Liver (tissue), 9 donors: Measurements from ENCODE around the gene C2orf92. TPM values are rescaled to one million over a fixed set of nuclear protein-coding genes. Genes with fewer than 3 reads are reported as not detected.

ENCODE experiments used
- DNase-seq: peaks from one replicate; pipeline ENCODE4 v3.0.0-alpha.2; 2017; ENCODE audit warnings: low spot score
- H3K27ac ChIP-seq, 2 donors: one replicate each; pipeline ENCODE4 v1.7.0; 2013; ENCODE audit warnings: inconsistent platforms in 2 of 2, low read length in 2 of 2, control low read depth in 1 of 2, low read depth in 1 of 2, mild to moderate bottlenecking in 1 of 2
- H3K27me3 ChIP-seq, 4 donors: one replicate each; pipeline versions ENCODE4 v1.6.1 to v1.7.0; 2013; ENCODE audit warnings: low read length in 3 of 4, inconsistent platforms in 1 of 4, mild to moderate bottlenecking in 1 of 4, moderate library complexity in 1 of 4; ENCODE audit not compliant: control insufficient read depth in 4 of 4, insufficient read depth in 4 of 4
- H3K36me3 ChIP-seq, 4 donors: one replicate each; pipeline versions ENCODE4 v1.6.1 to v1.7.0; 2013; ENCODE audit warnings: low read length in 3 of 4, mild to moderate bottlenecking in 3 of 4, low read depth in 1 of 4, moderate library complexity in 1 of 4; ENCODE audit not compliant: control insufficient read depth in 4 of 4, insufficient read depth in 3 of 4
- H3K4me1 ChIP-seq, 4 donors: one replicate each; pipeline versions ENCODE4 v1.6.1 to v1.7.0; 2013; ENCODE audit warnings: low read length in 3 of 4, mild to moderate bottlenecking in 3 of 4, moderate library complexity in 1 of 4; ENCODE audit not compliant: control insufficient read depth in 4 of 4, insufficient read depth in 4 of 4
- H3K4me3 ChIP-seq, 3 donors: one replicate each; pipeline versions ENCODE4 v1.6.1 to v1.7.0; 2013; ENCODE audit warnings: low read length in 3 of 3, control low read depth in 1 of 3, low read depth in 1 of 3, mild to moderate bottlenecking in 1 of 3
- H3K9ac ChIP-seq, 2 donors: one replicate each; pipeline ENCODE4 v1.7.0; 2013; ENCODE audit warnings: low read length in 2 of 2, mild to moderate bottlenecking in 2 of 2, moderate library complexity in 2 of 2, control low read depth in 1 of 2, low read depth in 1 of 2
- H3K9me3 ChIP-seq, 4 donors: one replicate each; pipeline versions ENCODE4 v1.6.1 to v1.7.0; 2013; ENCODE audit warnings: low read length in 3 of 4; ENCODE audit not compliant: control insufficient read depth in 4 of 4
- EGR1 ChIP-seq, 2 donors: IDR thresholded peaks; 2 replicates each; pipeline ENCODE4 v1.6.1; 2016 to 2018; ENCODE audit warnings: antibody characterized with exemption in 2 of 2, low read depth in 2 of 2
- FOXA2 ChIP-seq: IDR thresholded peaks from 2 replicates; pipeline ENCODE4 v1.6.1; 2016; ENCODE audit warnings: antibody characterized with exemption
- GABPA ChIP-seq, 2 donors: IDR thresholded peaks in 1 of 2; conservative IDR thresholded peaks in 1 of 2; 2 replicates each; pipeline ENCODE4 v1.6.1; 2016; ENCODE audit warnings: antibody characterized with exemption in 2 of 2, mild to moderate bottlenecking in 1 of 2, moderate library complexity in 1 of 2
- HNF4A ChIP-seq, 2 donors: conservative IDR thresholded peaks; 2 replicates each; pipeline ENCODE4 v1.6.1; 2016; ENCODE audit warnings: antibody characterized with exemption in 2 of 2, mild to moderate bottlenecking in 2 of 2
- HNF4G ChIP-seq: IDR thresholded peaks from 2 replicates; pipeline ENCODE4 v1.6.1; 2016; ENCODE audit warnings: antibody characterized with exemption
- JUND ChIP-seq, 2 donors: IDR thresholded peaks; 2 replicates each; pipeline ENCODE4 v1.6.1; 2016; ENCODE audit warnings: antibody characterized with exemption in 2 of 2
- NR2F2 ChIP-seq: IDR thresholded peaks from 2 replicates; pipeline ENCODE4 v1.6.1; 2016; ENCODE audit warnings: antibody characterized with exemption
- RAD21 ChIP-seq, 2 donors: IDR thresholded peaks; 2 replicates each; pipeline ENCODE4 v1.6.1; 2016; ENCODE audit warnings: antibody characterized with exemption in 2 of 2, mild to moderate bottlenecking in 2 of 2
- RXRA ChIP-seq, 2 donors: IDR thresholded peaks; 2 replicates each; pipeline ENCODE4 v1.6.1; 2017 to 2018; ENCODE audit warnings: antibody characterized with exemption in 2 of 2, mild to moderate bottlenecking in 1 of 2
- SP1 ChIP-seq: IDR thresholded peaks from 2 replicates; pipeline ENCODE4 v1.6.1; 2018; ENCODE audit warnings: antibody characterized with exemption, mild to moderate bottlenecking
- TAF1 ChIP-seq: conservative IDR thresholded peaks from 2 replicates; pipeline ENCODE4 v1.6.1; 2016; ENCODE audit warnings: antibody characterized with exemption, mild to moderate bottlenecking
- YY1 ChIP-seq: IDR thresholded peaks from 2 replicates; pipeline ENCODE4 v1.6.1; 2016; ENCODE audit warnings: antibody characterized with exemption, mild to moderate bottlenecking
- WGBS: extraction: QIAGEN DNeasy Blood & Tissue Kit; methylation state at CpG from one replicate; pipeline ENCODE4 v1.1.7; 2013; 5-methylcytosine and 5-hydroxymethylcytosine counted together
- polyA plus RNA-seq, 2 donors: library from polyadenylated mRNA; stranded (reverse) in 1 of 2; unstranded in 1 of 2; fragments of 200-250 nt in 1 of 2; fragments of >200 nt in 1 of 2; fragmentation: Nextera tagmentation in 1 of 2; extraction: Ambion mirVana in 1 of 2; gene quantifications; one replicate each; pipeline versions ENCODE4 v1.2.1 to v1.2.3, GENCODE V29; 2013 to 2015
- total RNA-seq, 2 donors: library from RNA; depleted of rRNA; stranded (reverse); fragments of >200 nt; gene quantifications; one replicate each; pipeline ENCODE4 v1.2.3, GENCODE V29; 2014
- TF ChIP-seq, protein P1 (sequence below): IDR thresholded peaks from 2 replicates; pipeline ENCODE4 v1.6.1; 2016; ENCODE audit warnings: antibody characterized with exemption
- TF ChIP-seq, protein P2 (sequence below): IDR thresholded peaks from 2 replicates; pipeline ENCODE4 v1.6.1; 2016; ENCODE audit warnings: antibody characterized with exemption
- TF ChIP-seq, protein P3 (sequence below): IDR thresholded peaks from 2 replicates; pipeline ENCODE4 v1.6.1; 2016; ENCODE audit warnings: antibody characterized with exemption
- TF ChIP-seq, protein P4 (sequence below): fragments of 150-350 bp; IDR thresholded peaks from 2 replicates; pipeline ENCODE4 v1.5.1; 2017; ENCODE audit warnings: improper control_type of control experiment, low read depth, low read length; ENCODE audit not compliant: missing input control
- TF ChIP-seq, protein P5 (sequence below): IDR thresholded peaks from 2 replicates; pipeline ENCODE4 v1.6.1; 2016; ENCODE audit warnings: antibody characterized with exemption, mild to moderate bottlenecking
- donor health status: healthy.
- donor health status: healthy.
- donor health status: healthy.
- donor health status: healthy.
- donor health status: healthy.

C2orf92 gene
- total and polyA plus RNA-seq, 4 donors, result 0.96 to 8.0 (median 2.7) TPM

DNA sequence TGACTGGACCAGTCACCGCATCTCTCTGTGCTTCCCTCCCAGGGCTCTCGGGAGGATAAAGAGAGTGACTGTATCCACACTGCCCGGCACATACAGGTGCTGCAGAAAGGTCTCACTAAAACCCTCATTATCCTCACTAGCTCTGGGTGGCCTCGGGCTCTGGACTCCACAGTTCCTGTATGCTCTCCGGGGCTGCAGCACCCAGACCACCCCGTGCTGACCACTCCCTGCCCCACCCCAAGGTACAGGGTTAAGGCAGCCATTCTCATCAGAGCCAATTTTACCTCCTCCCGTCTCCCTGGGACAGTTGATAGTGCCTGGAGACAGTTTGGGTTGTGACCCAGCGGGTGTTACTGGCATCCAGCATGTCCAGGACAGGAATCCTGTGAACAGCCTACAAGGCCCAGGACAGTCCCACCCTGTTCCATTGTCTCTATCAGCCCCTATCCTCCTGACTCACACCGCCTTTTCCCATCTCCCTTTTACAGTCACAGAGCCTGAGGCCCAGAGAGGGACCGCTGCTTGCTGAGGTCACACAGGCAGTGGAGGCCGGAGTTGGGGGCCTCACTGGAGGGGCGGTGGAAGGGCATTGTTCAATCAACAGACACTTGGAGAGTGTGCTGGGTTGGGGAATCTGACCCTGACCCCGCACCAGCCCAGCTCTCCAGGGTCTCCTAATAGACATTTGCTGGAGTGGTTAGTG is 45.6 kb downstream of the C2orf92 start:
- H3K36me3 ChIP-seq, result no peaks in the 10 kb centered on the region
- H3K27ac ChIP-seq, result no peak overlapping the region
- H3K4me1 ChIP-seq, result no peaks in the 10 kb centered on the region
- DNase-seq, result no peak
- H3K4me3 ChIP-seq, result no peak overlapping the region
- TF ChIP-seq NR2F2 (no peak), YY1 (no peak), EGR1 (IDR thresholded peaks at IDR 0.05; ENCODE audit: low read depth in 2 of 2) (no peak), SP1 (no peak), HNF4A (conservative IDR thresholded peaks at IDR 0.05) (no peak), RAD21 (IDR thresholded peaks at IDR 0.05) (no peak), GABPA (IDR thresholded peaks at IDR 0.05 in 1 of 2, conservative IDR thresholded peaks at IDR 0.05 in 1 of 2) (no peak), JUND (IDR thresholded peaks at IDR 0.05) (no peak), TAF1 (no peak), RXRA (IDR thresholded peaks at IDR 0.05) (no peak), FOXA2 (no peak), HNF4G (no peak)
- TF ChIP-seq, protein P1, sequence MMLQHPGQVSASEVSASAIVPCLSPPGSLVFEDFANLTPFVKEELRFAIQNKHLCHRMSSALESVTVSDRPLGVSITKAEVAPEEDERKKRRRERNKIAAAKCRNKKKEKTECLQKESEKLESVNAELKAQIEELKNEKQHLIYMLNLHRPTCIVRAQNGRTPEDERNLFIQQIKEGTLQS, result no peak
- TF ChIP-seq, protein P2, sequence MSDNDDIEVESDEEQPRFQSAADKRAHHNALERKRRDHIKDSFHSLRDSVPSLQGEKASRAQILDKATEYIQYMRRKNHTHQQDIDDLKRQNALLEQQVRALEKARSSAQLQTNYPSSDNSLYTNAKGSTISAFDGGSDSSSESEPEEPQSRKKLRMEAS, result no peak
- TF ChIP-seq, protein P3, sequence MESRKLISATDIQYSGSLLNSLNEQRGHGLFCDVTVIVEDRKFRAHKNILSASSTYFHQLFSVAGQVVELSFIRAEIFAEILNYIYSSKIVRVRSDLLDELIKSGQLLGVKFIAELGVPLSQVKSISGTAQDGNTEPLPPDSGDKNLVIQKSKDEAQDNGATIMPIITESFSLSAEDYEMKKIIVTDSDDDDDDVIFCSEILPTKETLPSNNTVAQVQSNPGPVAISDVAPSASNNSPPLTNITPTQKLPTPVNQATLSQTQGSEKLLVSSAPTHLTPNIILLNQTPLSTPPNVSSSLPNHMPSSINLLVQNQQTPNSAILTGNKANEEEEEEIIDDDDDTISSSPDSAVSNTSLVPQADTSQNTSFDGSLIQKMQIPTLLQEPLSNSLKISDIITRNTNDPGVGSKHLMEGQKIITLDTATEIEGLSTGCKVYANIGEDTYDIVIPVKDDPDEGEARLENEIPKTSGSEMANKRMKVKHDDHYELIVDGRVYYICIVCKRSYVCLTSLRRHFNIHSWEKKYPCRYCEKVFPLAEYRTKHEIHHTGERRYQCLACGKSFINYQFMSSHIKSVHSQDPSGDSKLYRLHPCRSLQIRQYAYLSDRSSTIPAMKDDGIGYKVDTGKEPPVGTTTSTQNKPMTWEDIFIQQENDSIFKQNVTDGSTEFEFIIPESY, result no peak
- TF ChIP-seq, protein P4, sequence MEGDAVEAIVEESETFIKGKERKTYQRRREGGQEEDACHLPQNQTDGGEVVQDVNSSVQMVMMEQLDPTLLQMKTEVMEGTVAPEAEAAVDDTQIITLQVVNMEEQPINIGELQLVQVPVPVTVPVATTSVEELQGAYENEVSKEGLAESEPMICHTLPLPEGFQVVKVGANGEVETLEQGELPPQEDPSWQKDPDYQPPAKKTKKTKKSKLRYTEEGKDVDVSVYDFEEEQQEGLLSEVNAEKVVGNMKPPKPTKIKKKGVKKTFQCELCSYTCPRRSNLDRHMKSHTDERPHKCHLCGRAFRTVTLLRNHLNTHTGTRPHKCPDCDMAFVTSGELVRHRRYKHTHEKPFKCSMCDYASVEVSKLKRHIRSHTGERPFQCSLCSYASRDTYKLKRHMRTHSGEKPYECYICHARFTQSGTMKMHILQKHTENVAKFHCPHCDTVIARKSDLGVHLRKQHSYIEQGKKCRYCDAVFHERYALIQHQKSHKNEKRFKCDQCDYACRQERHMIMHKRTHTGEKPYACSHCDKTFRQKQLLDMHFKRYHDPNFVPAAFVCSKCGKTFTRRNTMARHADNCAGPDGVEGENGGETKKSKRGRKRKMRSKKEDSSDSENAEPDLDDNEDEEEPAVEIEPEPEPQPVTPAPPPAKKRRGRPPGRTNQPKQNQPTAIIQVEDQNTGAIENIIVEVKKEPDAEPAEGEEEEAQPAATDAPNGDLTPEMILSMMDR, result no peak
- TF ChIP-seq, protein P5, sequence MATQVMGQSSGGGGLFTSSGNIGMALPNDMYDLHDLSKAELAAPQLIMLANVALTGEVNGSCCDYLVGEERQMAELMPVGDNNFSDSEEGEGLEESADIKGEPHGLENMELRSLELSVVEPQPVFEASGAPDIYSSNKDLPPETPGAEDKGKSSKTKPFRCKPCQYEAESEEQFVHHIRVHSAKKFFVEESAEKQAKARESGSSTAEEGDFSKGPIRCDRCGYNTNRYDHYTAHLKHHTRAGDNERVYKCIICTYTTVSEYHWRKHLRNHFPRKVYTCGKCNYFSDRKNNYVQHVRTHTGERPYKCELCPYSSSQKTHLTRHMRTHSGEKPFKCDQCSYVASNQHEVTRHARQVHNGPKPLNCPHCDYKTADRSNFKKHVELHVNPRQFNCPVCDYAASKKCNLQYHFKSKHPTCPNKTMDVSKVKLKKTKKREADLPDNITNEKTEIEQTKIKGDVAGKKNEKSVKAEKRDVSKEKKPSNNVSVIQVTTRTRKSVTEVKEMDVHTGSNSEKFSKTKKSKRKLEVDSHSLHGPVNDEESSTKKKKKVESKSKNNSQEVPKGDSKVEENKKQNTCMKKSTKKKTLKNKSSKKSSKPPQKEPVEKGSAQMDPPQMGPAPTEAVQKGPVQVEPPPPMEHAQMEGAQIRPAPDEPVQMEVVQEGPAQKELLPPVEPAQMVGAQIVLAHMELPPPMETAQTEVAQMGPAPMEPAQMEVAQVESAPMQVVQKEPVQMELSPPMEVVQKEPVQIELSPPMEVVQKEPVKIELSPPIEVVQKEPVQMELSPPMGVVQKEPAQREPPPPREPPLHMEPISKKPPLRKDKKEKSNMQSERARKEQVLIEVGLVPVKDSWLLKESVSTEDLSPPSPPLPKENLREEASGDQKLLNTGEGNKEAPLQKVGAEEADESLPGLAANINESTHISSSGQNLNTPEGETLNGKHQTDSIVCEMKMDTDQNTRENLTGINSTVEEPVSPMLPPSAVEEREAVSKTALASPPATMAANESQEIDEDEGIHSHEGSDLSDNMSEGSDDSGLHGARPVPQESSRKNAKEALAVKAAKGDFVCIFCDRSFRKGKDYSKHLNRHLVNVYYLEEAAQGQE, result no peak
- no peak overlapping the region for H3K9ac ChIP-seq
- no peaks in the 10 kb centered on the region for H3K27me3 ChIP-seq
- no peaks in the 10 kb centered on the region for H3K9me3 ChIP-seq
- 85% methylated on average over 13 of the region's 13 CpGs for WGBS
